NCI-H2107 treated with DMSO at 0.1 percent for 48 hours (cell line): ENCODE data around the gene FBXL7.

Experiments used
- DNase-seq: peaks from one replicate; lab custom pipeline; 2025; ENCODE audit not compliant: unreplicated experiment; lab: John Stamatoyannopoulos, UW

FBXL7 gene

GRCh38 chr5:15575666-15576065, 75.7 kb downstream of the FBXL7 start:
- DNase-seq, result no peak

- DNase-seq, result no peak
Observed at GRCh38 chr5:15577132-15577531, 77.2 kb downstream of the FBXL7 start.

GRCh38 chr5:15577831-15578230, 77.9 kb downstream of the FBXL7 start:
- DNase-seq, result no peak

- DNase-seq, result no peak
Observed at GRCh38 chr5:15579193-15579990, 79.4 kb downstream of the FBXL7 start.

GRCh38 chr5:15584528-15584927, 84.5 kb downstream of the FBXL7 start:
- no peak for DNase-seq

- no peak for DNase-seq
Observed at GRCh38 chr5:15585128-15585527, 85.1 kb downstream of the FBXL7 start.

- no peak for DNase-seq
Observed at GRCh38 chr5:15585841-15586591, 86.0 kb downstream of the FBXL7 start.

GRCh38 chr5:15587916-15588315, 87.9 kb downstream of the FBXL7 start:
- no peak for DNase-seq

GRCh38 chr5:15592728-15593127, 92.7 kb downstream of the FBXL7 start:
- DNase-seq, result no peak

GRCh38 chr5:15594977-15595568, 95.1 kb downstream of the FBXL7 start:
- no peak for DNase-seq

GRCh38 chr5:15595929-15596328, 95.9 kb downstream of the FBXL7 start:
- DNase-seq, result no peak

GRCh38 chr5:15596936-15597335, 97.0 kb downstream of the FBXL7 start:
- DNase-seq, result no peak

GRCh38 chr5:15597804-15598203, 97.8 kb downstream of the FBXL7 start:
- no peak for DNase-seq

- no peak for DNase-seq
Observed at GRCh38 chr5:15598294-15598902, 98.4 kb downstream of the FBXL7 start.

- DNase-seq, result no peak
Observed at GRCh38 chr5:15600035-15600434, 100.1 kb downstream of the FBXL7 start.

GRCh38 chr5:15601274-15601673, 101.3 kb downstream of the FBXL7 start:
- no peak for DNase-seq

GRCh38 chr5:15601853-15602252, 101.9 kb downstream of the FBXL7 start:
- no peak for DNase-seq

GRCh38 chr5:15604986-15605385, 105.0 kb downstream of the FBXL7 start:
- DNase-seq, result no peak

GRCh38 chr5:15606197-15606596, 106.2 kb downstream of the FBXL7 start:
- no peak for DNase-seq

- no peak for DNase-seq
Observed at GRCh38 chr5:15607076-15607475, 107.1 kb downstream of the FBXL7 start.

- DNase-seq, result no peak
Observed at GRCh38 chr5:15609076-15609725, 109.2 kb downstream of the FBXL7 start.
